Panc1 (cell line): Measurements from ENCODE around the gene SLC12A5. TPM values are rescaled to one million over a fixed set of nuclear protein-coding genes. Genes with fewer than 3 reads are reported as not detected.

Source experiments
- ATAC-seq: fragments of 200-7000 bp; cut with Tn5 transposase; 2 replicates; pipeline ENCODE4 v1.9.1; 2020; ENCODE audit warnings: mild to moderate bottlenecking, moderate library complexity
- BruUV-seq: library from RNA; stranded (reverse); fragments of 400-500 nt; replicated peaks from 2 replicates; lab custom pipeline; 2021; lab: Mats Ljungman, UMichigan
- CTCF ChIA-PET: fragments of 300-600 bp; sonication (Branson Sonifier 250); formaldehyde crosslinking; loops from one replicate; lab custom pipeline; 2022; ENCODE audit warnings: antibody characterized with exemption; lab: Charles Lee
- POLR2A ChIA-PET: fragments of 300-600 bp; sonication (Branson Sonifier 250); formaldehyde crosslinking; loops from one replicate; lab custom pipeline; 2022; ENCODE audit warnings: antibody characterized with exemption; lab: Charles Lee
- DNase-seq: peaks from one replicate; pipeline ENCODE4 v3.0.0-alpha.2; 2010; ENCODE audit warnings: low read depth, low spot score
- H3K27ac ChIP-seq: 2 replicates; pipeline ENCODE4 v1.5.1; 2011; ENCODE audit warnings: mild to moderate bottlenecking, low read length, inconsistent platforms
- H3K27me3 ChIP-seq: fragments of 200-500 bp; sonication (Bioruptor generic); 2 replicates; pipeline ENCODE4 v1.6.0; 2014; ENCODE audit warnings: low read length, inconsistent platforms; ENCODE audit not compliant: control insufficient read depth, insufficient read depth
- H3K36me3 ChIP-seq: fragments of 200-500 bp; sonication (Bioruptor generic); 2 replicates; pipeline ENCODE4 v1.5.1; 2014; ENCODE audit warnings: inconsistent platforms, mild to moderate bottlenecking, low read length, moderate library complexity; ENCODE audit not compliant: control insufficient read depth, insufficient read depth
- H3K4me1 ChIP-seq: 2 replicates; pipeline ENCODE4 v1.5.1; 2011; ENCODE audit warnings: inconsistent platforms, mild to moderate bottlenecking, low read length, moderate library complexity; ENCODE audit not compliant: control insufficient read depth, insufficient read depth
- H3K4me3 ChIP-seq, 2 experiments: 2 replicates each; pipeline ENCODE4 v1.5.1; 2011 to 2012; ENCODE audit warnings: low read depth in 2 of 2, low read length in 2 of 2, mild to moderate bottlenecking in 2 of 2, inconsistent platforms in 1 of 2, moderate library complexity in 1 of 2
- H3K9me3 ChIP-seq: fragments of 200-500 bp; sonication (Bioruptor generic); 2 replicates; pipeline ENCODE4 v1.5.1; 2014; ENCODE audit warnings: low read depth, mild to moderate bottlenecking, inconsistent platforms, low read length, moderate library complexity; ENCODE audit not compliant: control insufficient read depth, insufficient read depth
- POLR2AphosphoS5 ChIP-seq: IDR thresholded peaks from 2 replicates; pipeline ENCODE4 v1.6.1; 2012; ENCODE audit warnings: mild to moderate bottlenecking, low read depth, low read length, moderate library complexity
- REST ChIP-seq, 2 experiments: IDR thresholded peaks; 2 replicates each; pipeline ENCODE4 v1.6.1; 2011 to 2012; ENCODE audit warnings: low read depth in 2 of 2, control low read depth in 1 of 2, low read length in 1 of 2, mild to moderate bottlenecking in 1 of 2, moderate library complexity in 1 of 2; ENCODE audit not compliant: insufficient read depth in 1 of 2
- SIN3A ChIP-seq: IDR thresholded peaks from 2 replicates; pipeline ENCODE4 v1.6.1; 2012; ENCODE audit warnings: low read depth, mild to moderate bottlenecking, low read length, moderate library complexity, borderline replicate concordance; ENCODE audit not compliant: insufficient read depth
- TCF7L2 ChIP-seq: IDR thresholded peaks from 2 replicates; pipeline ENCODE4 v1.6.1; 2011; ENCODE audit warnings: mild to moderate bottlenecking, low read depth, low read length, inconsistent platforms
- in situ Hi-C: cut with HindIII; loops from 2 replicates; pipeline ENCODE4 v1.10.0; 2016; ENCODE audit warnings: low sequenced_read_pairs, low pct_unique_long_range_greater_than_20kb
- intact Hi-C: fragments of 100-400 bp; cut with micrococcal nuclease; formaldehyde crosslinking; loops from one replicate; pipeline ENCODE4 v1.10.0; 2022; ENCODE audit not compliant: unreplicated experiment
- total RNA-seq: library from RNA; stranded (reverse); gene quantifications from one replicate; pipeline ENCODE4 v1.2.1, GENCODE V29; 2021; ENCODE audit not compliant: unreplicated experiment
- TF ChIP-seq, protein P1 (sequence below): fragments of 450-650 bp; IDR thresholded peaks from 2 replicates; pipeline ENCODE4 v1.5.1; 2017; ENCODE audit warnings: mild to moderate bottlenecking

SLC12A5 gene
- total RNA-seq, 1 experiment from 2014 or later = 11.8 TPM

- H3K4me3 ChIP-seq = no peak overlapping the region
- DNase-seq (no peak), ATAC-seq (no peak)
- H3K27ac ChIP-seq = no peak overlapping the region
- H3K9me3 ChIP-seq = no peaks in the 10 kb centered on the region
- H3K4me1 ChIP-seq = no peaks in the 10 kb centered on the region; the same call in 1 of the 2 replicates
- BruUV-seq = no TSS peak
- ChIA-PET CTCF (no interaction called here), POLR2A (no interaction called here)
- in situ Hi-C loops (no loop called here), intact Hi-C loops (no loop called here)
- TF ChIP-seq REST (IDR thresholded peaks at IDR 0.05; ENCODE audit: insufficient read depth in 1 of 2, low read depth in 2 of 2, low read length in 1 of 2) (no peak), POLR2AphosphoS5 (no peak), TCF7L2 (no peak), SIN3A (no peak)
- TF ChIP-seq, protein P1, sequence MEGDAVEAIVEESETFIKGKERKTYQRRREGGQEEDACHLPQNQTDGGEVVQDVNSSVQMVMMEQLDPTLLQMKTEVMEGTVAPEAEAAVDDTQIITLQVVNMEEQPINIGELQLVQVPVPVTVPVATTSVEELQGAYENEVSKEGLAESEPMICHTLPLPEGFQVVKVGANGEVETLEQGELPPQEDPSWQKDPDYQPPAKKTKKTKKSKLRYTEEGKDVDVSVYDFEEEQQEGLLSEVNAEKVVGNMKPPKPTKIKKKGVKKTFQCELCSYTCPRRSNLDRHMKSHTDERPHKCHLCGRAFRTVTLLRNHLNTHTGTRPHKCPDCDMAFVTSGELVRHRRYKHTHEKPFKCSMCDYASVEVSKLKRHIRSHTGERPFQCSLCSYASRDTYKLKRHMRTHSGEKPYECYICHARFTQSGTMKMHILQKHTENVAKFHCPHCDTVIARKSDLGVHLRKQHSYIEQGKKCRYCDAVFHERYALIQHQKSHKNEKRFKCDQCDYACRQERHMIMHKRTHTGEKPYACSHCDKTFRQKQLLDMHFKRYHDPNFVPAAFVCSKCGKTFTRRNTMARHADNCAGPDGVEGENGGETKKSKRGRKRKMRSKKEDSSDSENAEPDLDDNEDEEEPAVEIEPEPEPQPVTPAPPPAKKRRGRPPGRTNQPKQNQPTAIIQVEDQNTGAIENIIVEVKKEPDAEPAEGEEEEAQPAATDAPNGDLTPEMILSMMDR = no peak
- no peaks in the 10 kb centered on the region for H3K36me3 ChIP-seq
- H3K27me3 ChIP-seq = peaks cover 2% of the 10 kb centered on the region; the same call in 1 of the 2 replicates
These were observed 10.9 kb upstream of the SLC12A5 start for GRCh38 chr20:46018112-46018511.

DNA sequence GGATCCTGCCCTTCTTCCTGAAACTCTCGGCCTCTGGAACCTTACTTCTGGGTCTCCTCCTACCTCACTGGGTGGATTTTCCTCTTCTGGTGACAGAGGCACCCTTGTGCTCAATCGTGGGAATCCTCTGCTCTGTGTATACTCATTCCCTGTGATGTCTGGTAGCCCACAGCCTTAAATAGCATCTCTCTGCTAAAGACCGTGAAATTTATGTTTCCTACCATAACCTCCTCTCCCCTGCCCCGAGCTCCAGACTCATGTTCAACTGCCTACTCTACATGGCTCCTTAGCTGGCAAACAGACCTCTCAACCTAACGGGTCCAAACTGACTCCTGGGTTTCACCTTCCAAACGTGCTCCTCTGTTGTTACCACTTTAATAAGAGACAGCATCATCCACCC lies 10.4 kb upstream of the SLC12A5 start:
- Histone ChIP-seq H3K27me3 (0 out of 2 replicates have a peak, but pooled peaks cover 2% of the 10 kb centered on the region), H3K4me1 (no peaks in the 10 kb centered on the region; the same call in 1 of the 2 replicates), H3K4me3 (no peak overlapping the region), H3K36me3 (no peaks in the 10 kb centered on the region), H3K27ac (no peak overlapping the region), H3K9me3 (no peaks in the 10 kb centered on the region)
- TF ChIP-seq SIN3A = no peak
- intact Hi-C loops = no loop called here
- ATAC-seq (no peak), DNase-seq (no peak)
- in situ Hi-C loops = no loop called here
- no TSS peak for BruUV-seq
- ChIA-PET POLR2A (no interaction called here), CTCF (no interaction called here)

DNA sequence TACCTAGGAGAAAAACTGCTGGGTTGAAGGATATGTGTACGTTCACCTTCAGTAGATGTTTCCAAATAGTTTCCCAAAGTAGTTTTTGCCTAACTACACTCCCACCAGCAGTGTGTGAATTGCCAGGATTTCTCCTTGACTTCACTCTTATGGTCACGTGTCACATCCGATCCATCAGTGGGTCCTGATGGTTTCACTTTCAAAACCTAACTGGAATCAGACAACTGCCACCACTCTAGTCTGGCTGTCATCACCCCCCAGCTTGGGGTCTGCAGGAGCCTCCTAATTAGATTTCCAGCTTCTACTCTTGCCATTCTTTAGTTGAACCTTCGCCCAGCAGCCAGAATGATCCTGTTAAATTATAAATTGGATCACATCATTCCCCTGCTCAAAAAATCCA lies 8.5 kb upstream of the SLC12A5 start:
- in situ Hi-C loops (no loop called here), intact Hi-C loops (no loop called here)
- H3K36me3 ChIP-seq = no peaks in the 10 kb centered on the region
- 0 out of 2 replicates have a peak, but pooled peaks cover 2% of the 10 kb centered on the region for H3K27me3 ChIP-seq
- no peaks in the 10 kb centered on the region for H3K9me3 ChIP-seq
- ATAC-seq (no peak), DNase-seq (no peak)
- H3K4me3 ChIP-seq = no peak overlapping the region
- ChIA-PET CTCF (no interaction called here), POLR2A (no interaction called here)
- TF ChIP-seq TCF7L2 (no peak), POLR2AphosphoS5 (no peak), REST (IDR thresholded peaks at IDR 0.05; ENCODE audit: insufficient read depth in 1 of 2, low read depth in 2 of 2, low read length in 1 of 2) (no peak), SIN3A (no peak)
- TF ChIP-seq, protein P1 = no peak
- BruUV-seq = no TSS peak
- H3K27ac ChIP-seq = no peak overlapping the region
- H3K4me1 ChIP-seq = no peaks in the 10 kb centered on the region
